ENCODE measurements around the gene STK33.

- TF ChIP-seq CTCF (IDR thresholded peaks at IDR 0.05; ENCODE audit: low read length) (no peak), EZH2 (optimal IDR thresholded peaks at IDR 0.05; ENCODE audit: low read depth, low read length) (no peak)
Observed at GRCh38 chr11:8356216-8356615, 237.8 kb downstream of the STK33 start.
